Adrenal gland (tissue), 12 donors: ENCODE data around the gene ACTL7B. TPM values are rescaled to one million over a fixed set of nuclear protein-coding genes. Genes with fewer than 3 reads are reported as not detected.

Experiments used
- DNase-seq, 7 donors: peaks; one replicate each; pipeline ENCODE4 v3.0.0-alpha.2; 2019 to 2020
- H3K27ac ChIP-seq, 5 donors: fragments of 200-600 bp; sonication (generic) in 4 of 5; 1 replicate in 3 of 5; 2 replicates in 2 of 5; pipeline versions ENCODE4 v1.5.1 to v1.8.0; 2016 to 2020; ENCODE audit warnings: mild to moderate bottlenecking in 1 of 5
- H3K27me3 ChIP-seq: fragments of 200-600 bp; 2 replicates; pipeline ENCODE4 v1.8.0; 2021
- H3K36me3 ChIP-seq, 2 donors: fragments of 200-600 bp; replicated peaks in 1 of 2; 1 replicate in 1 of 2; 2 replicates in 1 of 2; pipeline versions ENCODE4 v1.5.1 to v1.8.0; 2018 to 2022
- H3K4me1 ChIP-seq, 2 donors: fragments of 200-600 bp; replicated peaks in 1 of 2; 1 replicate in 1 of 2; 2 replicates in 1 of 2; pipeline versions ENCODE4 v1.5.1 to v1.8.0; 2018 to 2021
- H3K4me3 ChIP-seq, 4 donors: fragments of 200-600 bp; sonication (generic) in 3 of 4; one replicate each; pipeline ENCODE4 v1.5.1; 2016 to 2018
- H3K9me3 ChIP-seq, 3 donors: fragments of 200-600 bp; sonication (generic) in 1 of 3; replicated peaks in 1 of 3; 1 replicate in 2 of 3; 2 replicates in 1 of 3; pipeline versions ENCODE4 v1.5.1 to v1.8.0; 2016 to 2021
- POLR2A ChIP-seq, 2 donors: fragments of 450-650 bp; IDR thresholded peaks; one replicate each; pipeline ENCODE4 v1.6.1; 2017; ENCODE audit warnings: antibody characterized with exemption in 2 of 2, mild to moderate bottlenecking in 2 of 2, moderate library complexity in 1 of 2
- WGBS, 4 donors: extraction: QIAGEN DNeasy Blood & Tissue Kit in 2 of 4; methylation state at CpG; one replicate each; pipeline versions ENCODE4 v1.1.5 to v1.1.7; 2013 to 2017; 5-methylcytosine and 5-hydroxymethylcytosine counted together
- intact Hi-C, 2 donors: fragments of 100-400 bp; cut with DNase I; formaldehyde crosslinking; loops; one replicate each; pipeline versions ENCODE4 v1.14.1 to v1.15.0; 2022 to 2023
- polyA plus RNA-seq, 3 donors: library from polyadenylated mRNA; stranded (reverse); fragments of 200-250 nt in 2 of 3; fragments of 350-450 nt in 1 of 3; fragmentation: Illumina TruSeq in 1 of 3; extraction: RNeasy Lipid Tissue Mini Kit (QIAGEN cat#74804) in 1 of 3; gene quantifications; one replicate each; pipeline ENCODE4 v1.2.3, GENCODE V29; 2013 to 2014
- total RNA-seq, 9 donors: library from RNA; depleted of rRNA in 4 of 9; stranded (reverse); fragments of >200 nt in 4 of 9; fragments of 120-200 nt in 1 of 9; fragmentation: NEBNext Ultra II Directional in 1 of 9; extraction: Animal tissue kit (Norgen Biotek cat#: 25700) in 1 of 9; gene quantifications; one replicate each; pipeline versions ENCODE4 v1.1.0 to v1.2.4, GENCODE V29; 2013 to 2023
- TF ChIP-seq, protein P1 (sequence below), 6 experiments: fragments of 450-650 bp in 4 of 6; fragments of 200-600 bp in 2 of 6; sonication (generic) in 1 of 6; IDR thresholded peaks; 1 replicate in 5 of 6; 2 replicates in 1 of 6; pipeline versions ENCODE4 v1.5.1 to v1.8.0; 2016 to 2021; ENCODE audit warnings: antibody characterized with exemption in 6 of 6, mild to moderate bottlenecking in 2 of 6, moderate library complexity in 1 of 6
- donor health status: healthy with polysubstance abuse.
- donor health status: Bipolar disorder and iron deficiency.
- donor health status: DM: yes; HTN: yes; CAD: no.
- donor health status: DM: no; HTN: no; CAD: no.
- donor health status: DM: no; HTN: no; CAD: no.
- donor health status: DM: yes; HTN: yes; CAD: no.

The ACTL7B gene
- total and polyA plus RNA-seq, 12 donors: 0.12 to 0.95 (median 0.27) TPM; not detected in 4

DNA sequence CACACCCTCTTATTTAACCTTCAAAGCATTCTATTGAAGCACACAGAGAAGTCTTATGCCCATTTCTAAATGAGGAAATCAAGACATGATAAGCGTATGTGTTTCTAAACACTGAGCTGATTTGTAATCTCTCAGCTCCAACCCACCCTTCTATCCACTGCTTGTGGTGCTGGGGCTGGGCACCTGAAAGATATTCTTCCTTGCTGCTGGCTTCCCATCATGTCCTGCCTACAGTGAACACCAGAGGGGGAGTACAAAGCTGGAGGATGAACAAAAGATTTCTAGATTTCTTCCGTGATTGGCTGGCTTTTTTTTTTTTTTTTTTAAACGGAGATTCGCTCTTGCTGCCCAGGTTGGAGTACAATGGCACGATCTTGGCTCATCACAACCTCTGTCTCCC is 20.6 kb upstream of the ACTL7B start:
- Histone ChIP-seq H3K4me3 (no peak overlapping the region), H3K4me1 (peaks cover 12 to 13% of the 10 kb centered on the region in 2 donors), H3K36me3 (peaks cover 0 to 93% of the 10 kb centered on the region in 2 donors), H3K27ac (no peak overlapping the region), H3K9me3 (no peaks in the 10 kb centered on the region), H3K27me3 (no peaks in the 10 kb centered on the region)
- TF ChIP-seq, protein P1, sequence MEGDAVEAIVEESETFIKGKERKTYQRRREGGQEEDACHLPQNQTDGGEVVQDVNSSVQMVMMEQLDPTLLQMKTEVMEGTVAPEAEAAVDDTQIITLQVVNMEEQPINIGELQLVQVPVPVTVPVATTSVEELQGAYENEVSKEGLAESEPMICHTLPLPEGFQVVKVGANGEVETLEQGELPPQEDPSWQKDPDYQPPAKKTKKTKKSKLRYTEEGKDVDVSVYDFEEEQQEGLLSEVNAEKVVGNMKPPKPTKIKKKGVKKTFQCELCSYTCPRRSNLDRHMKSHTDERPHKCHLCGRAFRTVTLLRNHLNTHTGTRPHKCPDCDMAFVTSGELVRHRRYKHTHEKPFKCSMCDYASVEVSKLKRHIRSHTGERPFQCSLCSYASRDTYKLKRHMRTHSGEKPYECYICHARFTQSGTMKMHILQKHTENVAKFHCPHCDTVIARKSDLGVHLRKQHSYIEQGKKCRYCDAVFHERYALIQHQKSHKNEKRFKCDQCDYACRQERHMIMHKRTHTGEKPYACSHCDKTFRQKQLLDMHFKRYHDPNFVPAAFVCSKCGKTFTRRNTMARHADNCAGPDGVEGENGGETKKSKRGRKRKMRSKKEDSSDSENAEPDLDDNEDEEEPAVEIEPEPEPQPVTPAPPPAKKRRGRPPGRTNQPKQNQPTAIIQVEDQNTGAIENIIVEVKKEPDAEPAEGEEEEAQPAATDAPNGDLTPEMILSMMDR (IDR thresholded peaks at IDR 0.05): no peak
- TF ChIP-seq POLR2A (IDR thresholded peaks at IDR 0.05): no peak
- no peak for DNase-seq
- intact Hi-C loops: no loop called here
- WGBS, 4 donors: 86 to 95% (median 91%) methylated on average over 5 of the region's 5 CpGs

DNA sequence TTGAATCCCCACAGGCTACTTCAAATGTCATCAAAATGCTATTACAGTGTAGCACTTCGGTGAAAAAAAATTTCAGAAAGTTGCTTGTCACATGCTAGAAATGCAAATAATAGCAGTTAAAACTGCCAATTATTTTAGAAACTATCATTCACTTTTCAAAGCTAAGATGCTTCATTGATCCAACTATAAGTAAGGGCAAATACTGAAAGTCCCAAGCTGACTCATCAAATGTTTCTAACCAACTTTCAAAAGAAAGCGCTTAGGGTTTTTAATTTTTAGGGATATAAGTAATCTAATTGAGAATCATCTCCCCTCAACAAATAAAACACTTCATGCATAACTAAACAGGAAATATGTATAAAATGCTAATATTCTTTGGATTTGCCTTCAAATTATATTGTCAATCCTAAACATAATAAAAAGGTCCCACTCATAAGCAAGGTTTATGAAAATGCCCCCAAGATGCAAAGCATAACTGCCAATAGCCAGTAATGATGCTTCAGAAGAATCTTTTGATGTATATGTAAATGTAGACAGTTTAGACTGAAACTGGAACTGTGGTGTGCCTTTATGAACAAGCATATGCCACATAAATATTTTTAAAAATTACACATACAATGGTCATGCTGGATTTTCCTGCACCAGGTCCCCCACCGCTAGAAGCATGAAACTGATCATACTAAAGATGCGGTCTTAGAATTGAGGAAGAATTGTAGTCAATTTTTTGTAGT is 18.4 kb upstream of the ACTL7B start:
- DNase-seq: no peak
- Histone ChIP-seq H3K4me1 (peaks cover 0 to 13% of the 10 kb centered on the region in 2 donors), H3K27me3 (no peaks in the 10 kb centered on the region), H3K27ac (no peak overlapping the region), H3K9me3 (no peaks in the 10 kb centered on the region), H3K36me3 (peaks cover 0 to 98% of the 10 kb centered on the region in 2 donors), H3K4me3 (no peak overlapping the region)
- intact Hi-C loops: no loop called here
- TF ChIP-seq, protein P1 (IDR thresholded peaks at IDR 0.05): no peak
- no peak for TF ChIP-seq POLR2A (IDR thresholded peaks at IDR 0.05)
- WGBS, 4 donors: 95 to 99% (median 96%) methylated on average over 4 of the region's 4 CpGs

DNA sequence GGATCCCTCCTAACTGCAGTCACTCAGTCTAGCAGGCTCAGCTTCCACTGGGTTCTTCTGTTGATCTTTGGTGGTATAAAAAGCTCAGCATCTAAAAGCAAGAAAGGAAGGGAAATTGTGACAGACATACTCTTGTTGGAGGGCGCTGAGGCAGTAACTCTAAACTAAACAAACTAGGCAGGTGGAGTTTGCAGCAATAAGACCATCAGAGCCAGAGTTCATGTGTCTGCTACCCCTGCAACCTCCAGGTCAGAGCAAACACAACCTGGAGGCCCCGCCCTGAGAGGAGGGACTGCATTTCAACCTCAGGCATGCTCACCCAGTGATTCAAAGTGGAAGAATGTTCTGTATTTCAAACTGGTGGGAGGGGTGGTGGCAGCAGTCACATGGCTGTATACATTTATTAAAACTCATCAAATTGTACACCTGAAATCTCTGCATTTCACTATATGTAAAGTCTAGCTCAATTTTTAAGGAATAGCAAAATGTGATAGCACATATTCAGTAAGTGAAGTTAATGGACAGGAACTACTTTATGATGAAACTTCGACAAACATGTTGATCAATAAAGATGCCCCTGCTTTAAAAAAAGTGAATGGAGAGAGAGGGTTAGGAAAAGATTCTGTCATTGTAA is 13.4 kb upstream of the ACTL7B start:
- intact Hi-C loops: no loop called here
- Histone ChIP-seq H3K27me3 (no peaks in the 10 kb centered on the region), H3K27ac (no peak overlapping the region), H3K9me3 (no peaks in the 10 kb centered on the region), H3K4me3 (no peak overlapping the region), H3K36me3 (peaks cover 0 to 64% of the 10 kb centered on the region in 2 donors), H3K4me1 (peaks cover 0 to 5% of the 10 kb centered on the region in 2 donors)
- TF ChIP-seq, protein P1 (IDR thresholded peaks at IDR 0.05): no peak
- no peak for TF ChIP-seq POLR2A (IDR thresholded peaks at IDR 0.05)
- WGBS, 4 donors: 64 to 100% (median 88%) methylated on average over 2 to 3 of the region's 3 CpGs
- DNase-seq: no peak

DNA sequence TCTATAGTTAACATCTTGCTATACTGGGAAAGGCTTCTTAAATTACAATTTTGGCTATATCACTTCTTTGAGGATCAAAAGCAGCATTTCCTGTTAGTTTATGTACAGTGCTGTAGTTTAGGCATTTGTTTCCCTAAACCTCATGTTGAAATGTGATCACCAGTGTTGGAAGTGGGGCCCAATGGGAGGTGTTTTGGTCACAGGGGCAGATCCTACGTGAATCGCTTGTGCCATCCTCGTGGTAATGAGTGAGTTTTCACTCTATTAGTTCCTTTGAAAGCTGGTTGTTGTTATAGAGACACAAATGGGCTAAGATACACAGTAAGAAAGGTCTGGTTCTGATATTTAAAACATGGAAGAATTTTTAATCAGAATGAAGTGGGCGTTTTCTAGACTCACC is 12.0 kb upstream of the ACTL7B start:
- H3K27me3 ChIP-seq: no peaks in the 10 kb centered on the region
- H3K9me3 ChIP-seq: no peaks in the 10 kb centered on the region
- H3K27ac ChIP-seq: no peak overlapping the region
- H3K4me1 ChIP-seq: peaks cover 0 to 5% of the 10 kb centered on the region in 2 donors
- TF ChIP-seq, protein P1 (IDR thresholded peaks at IDR 0.05): no peak
- no peak for TF ChIP-seq POLR2A (IDR thresholded peaks at IDR 0.05)
- WGBS, 4 donors: 82 to 100% (median 95%) methylated on average over 4 of the region's 4 CpGs
- intact Hi-C loops: no loop called here
- H3K36me3 ChIP-seq: peaks cover 0 to 50% of the 10 kb centered on the region in 2 donors
- no peak for DNase-seq
- no peak overlapping the region for H3K4me3 ChIP-seq
